Measurements from ENCODE around the gene ADORA2B.

Gene ADORA2B

DNA sequence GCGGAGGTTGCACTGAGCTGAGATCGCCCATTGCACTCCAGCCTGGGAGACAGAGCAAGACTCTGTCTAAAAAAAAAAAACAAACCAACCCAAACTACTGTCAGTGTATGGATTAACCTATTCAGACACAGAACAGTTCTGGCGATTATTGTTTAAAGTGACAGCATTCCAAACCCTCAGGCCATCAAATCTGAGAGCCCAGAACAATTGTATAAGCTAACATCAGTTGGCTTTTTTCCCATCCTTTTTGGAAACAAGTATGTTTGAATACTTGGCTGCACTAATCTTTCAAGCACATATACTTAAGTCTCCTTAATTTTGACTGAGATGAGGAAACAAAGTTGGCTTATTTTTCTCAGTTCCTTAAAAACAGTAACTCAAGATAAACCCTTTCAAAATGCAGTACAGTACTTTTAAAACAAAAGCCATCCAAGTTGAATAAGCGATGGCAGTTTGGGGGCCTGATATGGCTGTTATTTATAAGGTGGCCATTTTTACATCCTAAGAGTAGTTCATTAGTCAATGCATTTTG, 53.2 kb downstream of the ADORA2B start:
- DNase-seq: no peak

DNA sequence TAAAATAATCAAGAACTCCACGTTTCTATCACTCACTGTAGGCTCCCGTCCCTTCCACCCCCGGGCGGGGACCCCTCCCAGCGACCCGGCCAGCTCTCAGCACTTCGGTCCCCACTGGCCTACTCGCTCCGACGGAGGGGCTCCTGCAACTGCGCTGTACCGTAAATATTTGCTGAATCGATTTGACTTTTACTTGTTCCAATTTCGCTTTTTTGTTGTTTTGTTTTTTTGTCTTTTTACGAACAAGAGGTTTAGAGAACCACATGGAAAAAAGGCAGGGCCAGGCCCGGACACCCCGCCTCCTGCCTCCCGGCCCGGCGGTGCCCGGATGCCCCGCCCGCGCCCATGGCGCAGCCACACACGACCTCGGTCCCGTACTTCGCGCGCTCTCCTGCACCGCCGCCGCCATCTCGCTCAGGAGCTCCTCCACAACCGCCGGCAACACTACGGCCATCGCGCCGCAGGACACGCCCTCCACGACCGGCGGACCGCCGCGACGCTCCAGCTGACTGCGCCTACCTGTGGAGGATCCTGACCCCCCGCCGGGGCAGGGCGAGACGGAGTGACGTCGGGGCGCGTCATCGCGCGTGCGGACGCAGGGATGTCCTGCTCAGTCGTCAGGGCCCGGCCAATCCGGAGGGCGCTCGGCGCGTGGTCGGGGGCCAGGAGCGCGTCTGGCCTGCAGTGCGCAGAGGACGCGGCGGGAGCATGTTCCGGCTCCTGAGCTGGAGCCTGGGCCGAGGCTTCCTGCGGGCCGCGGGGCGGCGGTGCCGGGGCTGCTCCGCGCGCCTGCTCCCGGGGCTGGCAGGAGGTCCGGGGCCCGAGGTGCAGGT, 54.4 kb downstream of the ADORA2B start, which contains the start of the genes TTC19 and ZSWIM7:
Gene TTC19, plus strand, starts transcription at position 684 of the 833 bp plus-strand sequence. Its CDS starts 25 bp downstream, at position 709.
Gene ZSWIM7, minus strand, starts transcription at position 564 of the 833 bp plus-strand sequence. Its CDS starts 110 bp downstream, at position 454.
- peak; percentile 83 for DNase-seq

- peak; percentile 46 for DNase-seq
Observed at GRCh38 chr17:15999974-16000827, 55.3 kb downstream of the ADORA2B start.

DNA sequence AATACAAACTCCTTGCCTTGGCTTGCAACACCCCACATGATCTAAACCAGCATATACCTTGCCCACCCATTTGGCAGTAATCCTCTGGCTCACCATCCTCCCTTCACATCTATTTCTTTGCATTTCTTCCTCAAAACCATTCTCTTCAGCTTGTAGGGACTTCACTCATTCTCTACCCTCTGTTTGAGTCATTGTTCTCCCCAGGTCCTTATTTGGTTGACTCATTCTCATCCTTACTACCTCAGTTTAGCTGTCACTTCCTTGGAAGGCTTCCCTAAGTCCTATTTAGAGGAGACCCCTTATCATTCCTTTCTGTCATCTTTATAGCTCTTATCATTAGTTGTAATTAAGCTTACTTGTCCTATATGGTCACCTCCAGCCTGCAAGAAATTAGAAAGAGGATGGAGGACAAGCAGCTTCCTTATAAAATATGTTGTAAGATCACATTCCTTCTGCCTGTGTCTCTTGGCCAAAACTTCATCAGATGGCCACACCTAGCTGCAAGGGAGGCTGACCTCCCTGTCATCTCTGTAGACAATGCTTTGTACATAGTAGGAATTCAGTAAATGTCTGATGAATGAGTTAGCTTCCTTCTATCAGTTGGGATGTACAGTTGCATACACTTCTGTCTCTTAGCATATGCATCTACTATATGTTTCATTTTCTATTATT, 56.4 kb downstream of the ADORA2B start:
- DNase-seq: no peak

DNA sequence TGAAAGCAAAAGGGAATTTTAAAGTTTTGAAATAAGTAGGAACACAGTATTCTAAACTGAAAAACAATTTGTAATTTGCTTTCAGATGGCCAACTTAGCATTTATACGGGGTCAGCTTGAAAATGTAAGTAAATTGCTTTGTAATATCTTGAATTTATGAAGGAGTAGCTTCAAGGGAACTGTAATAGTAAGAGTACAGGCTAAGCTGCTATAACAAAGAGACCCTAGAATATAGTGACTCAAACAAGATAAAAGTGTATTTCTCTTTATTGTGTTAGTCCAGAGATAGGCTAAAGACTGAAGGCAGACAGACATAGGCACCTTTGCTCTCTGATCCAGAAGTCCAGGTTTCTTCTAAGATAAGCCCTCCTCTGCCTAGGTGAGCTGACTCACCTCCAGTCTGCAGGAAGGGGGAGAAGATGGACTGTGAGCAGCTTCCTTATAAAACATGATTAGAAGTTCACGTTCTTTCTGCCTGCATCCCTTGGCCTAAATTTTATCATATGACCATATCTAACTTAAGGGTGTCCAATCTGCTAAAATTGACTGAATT, 57.9 kb downstream of the ADORA2B start:
- DNase-seq: no peak

DNA sequence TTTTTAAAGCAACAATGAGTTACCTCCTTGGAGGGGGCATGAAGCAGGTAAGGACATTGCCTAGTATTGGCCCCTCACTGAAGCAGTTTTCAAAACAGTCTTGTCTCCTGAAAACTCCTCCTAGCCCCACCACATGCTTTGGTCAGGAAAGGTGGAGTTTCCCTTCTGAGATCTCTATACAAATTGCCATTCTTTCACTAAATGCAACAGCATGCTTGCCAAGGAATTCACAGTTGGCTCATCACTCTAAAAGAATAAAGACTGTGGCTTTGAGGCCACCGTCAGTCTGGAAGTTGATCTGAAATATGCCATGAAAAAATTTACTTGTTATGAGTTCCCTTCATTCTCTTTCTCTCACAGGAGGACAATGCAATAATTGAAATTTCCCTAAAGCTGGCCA, 58.9 kb downstream of the ADORA2B start:
- DNase-seq: no peak

DNA sequence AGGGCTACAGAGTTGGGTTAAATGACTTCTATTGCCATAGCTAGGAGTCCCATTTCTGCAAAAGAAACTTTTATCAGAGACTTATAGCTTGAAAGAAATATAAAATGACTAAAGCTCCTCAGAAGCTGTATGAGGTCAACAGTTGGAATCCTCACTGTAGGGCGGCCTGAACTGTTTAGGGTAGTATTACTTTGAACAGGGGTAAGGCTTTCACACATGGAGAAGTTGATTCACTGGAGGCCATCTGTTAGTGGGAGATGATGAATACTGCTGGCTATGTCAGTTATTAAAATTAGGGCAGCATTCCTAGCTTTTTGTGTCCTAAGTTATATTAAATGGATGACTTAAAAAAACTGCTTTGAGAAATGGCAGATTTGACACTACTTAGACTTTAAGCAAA, 60.7 kb downstream of the ADORA2B start:
- DNase-seq: no peak

GRCh38 chr17:16007439-16007838, 62.5 kb downstream of the ADORA2B start:
- no peak for DNase-seq

DNA sequence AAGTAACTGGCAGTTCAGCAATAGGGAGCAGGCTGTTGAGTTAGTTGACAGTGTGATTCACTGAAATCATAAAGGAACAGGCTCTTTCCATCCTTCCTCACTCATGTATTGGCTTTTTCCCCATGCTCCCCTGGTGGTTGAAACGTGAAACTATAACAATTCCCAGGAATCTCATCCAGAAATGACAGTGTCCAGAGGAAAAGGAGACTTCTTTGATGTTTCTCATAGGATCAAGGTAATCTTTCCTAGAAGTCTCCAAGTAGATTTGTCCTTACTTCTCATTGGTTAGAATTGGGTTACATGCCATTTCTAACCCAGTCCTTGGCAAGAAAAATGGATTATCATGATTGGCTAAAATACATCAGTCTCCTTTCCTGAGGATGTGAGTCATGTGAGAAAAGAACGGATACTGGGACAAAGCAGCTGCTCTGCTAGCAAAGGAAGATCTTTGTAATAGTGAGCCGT, 69.0 kb downstream of the ADORA2B start:
- no peak for DNase-seq

DNA sequence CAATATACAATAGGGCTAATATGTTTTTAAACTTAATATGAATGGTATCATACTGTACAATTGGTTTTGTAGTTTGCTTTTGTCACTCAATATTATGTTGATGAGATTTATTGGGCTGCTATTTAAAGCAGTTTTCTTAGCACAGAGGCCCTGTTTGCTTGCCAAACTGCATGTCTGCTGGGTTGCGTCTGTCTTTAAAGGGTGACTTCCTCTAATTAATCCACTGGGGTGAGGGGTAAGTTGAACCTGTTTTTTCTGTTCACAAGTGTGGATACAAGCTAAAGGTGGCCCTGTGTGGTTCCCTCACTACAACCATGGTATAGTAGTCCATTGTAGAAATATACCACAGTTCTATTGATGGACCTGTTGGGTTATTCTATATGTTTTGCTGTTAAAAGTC, 74.4 kb downstream of the ADORA2B start:
- DNase-seq: no peak

GRCh38 chr17:16023881-16024280, 79.0 kb downstream of the ADORA2B start:
- DNase-seq: no peak

DNA sequence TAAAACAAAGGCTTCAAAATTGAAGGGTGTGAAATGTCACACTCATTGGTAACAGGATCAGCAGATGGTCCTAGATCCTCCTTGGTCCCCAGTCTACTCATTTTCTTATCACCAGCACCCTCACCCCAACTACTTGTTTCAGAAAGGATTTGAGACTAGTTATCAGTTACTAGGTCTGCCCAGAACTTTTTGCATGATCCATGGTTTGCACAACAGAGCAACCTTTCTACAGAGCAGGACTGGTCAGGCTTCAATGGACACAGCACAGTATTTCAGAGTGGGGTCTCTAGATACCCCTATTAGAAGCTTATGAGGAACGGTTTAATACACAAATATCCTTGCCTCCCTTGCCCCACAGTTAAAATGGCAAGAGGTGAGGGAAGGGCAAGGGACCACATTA, 80.3 kb downstream of the ADORA2B start:
- no peak for DNase-seq

All from NCI-H774 (cell line).